ENCODE results near the gene TKTL1.

DNA sequence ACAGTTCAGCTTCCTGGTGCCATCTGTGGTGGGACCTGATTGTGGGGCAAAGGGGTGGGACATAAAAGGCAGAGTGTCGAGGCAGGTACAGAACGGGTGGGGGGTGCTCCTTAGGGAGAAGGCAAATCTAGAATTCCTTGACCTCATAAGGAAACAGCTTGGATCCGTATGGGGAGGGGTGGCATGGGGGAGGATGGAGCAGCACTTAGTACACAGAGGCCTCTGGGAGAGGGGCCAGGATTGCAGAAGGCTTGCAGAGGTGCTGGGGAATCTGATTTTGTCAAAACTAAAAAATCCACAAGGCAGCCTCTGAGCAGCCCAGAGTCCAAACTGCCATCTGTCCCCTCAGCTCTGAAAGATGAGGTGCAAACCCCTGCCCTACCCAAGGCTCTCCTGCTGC is 81.2 kb downstream of the TKTL1 start:
- TF ChIP-seq, protein P1, sequence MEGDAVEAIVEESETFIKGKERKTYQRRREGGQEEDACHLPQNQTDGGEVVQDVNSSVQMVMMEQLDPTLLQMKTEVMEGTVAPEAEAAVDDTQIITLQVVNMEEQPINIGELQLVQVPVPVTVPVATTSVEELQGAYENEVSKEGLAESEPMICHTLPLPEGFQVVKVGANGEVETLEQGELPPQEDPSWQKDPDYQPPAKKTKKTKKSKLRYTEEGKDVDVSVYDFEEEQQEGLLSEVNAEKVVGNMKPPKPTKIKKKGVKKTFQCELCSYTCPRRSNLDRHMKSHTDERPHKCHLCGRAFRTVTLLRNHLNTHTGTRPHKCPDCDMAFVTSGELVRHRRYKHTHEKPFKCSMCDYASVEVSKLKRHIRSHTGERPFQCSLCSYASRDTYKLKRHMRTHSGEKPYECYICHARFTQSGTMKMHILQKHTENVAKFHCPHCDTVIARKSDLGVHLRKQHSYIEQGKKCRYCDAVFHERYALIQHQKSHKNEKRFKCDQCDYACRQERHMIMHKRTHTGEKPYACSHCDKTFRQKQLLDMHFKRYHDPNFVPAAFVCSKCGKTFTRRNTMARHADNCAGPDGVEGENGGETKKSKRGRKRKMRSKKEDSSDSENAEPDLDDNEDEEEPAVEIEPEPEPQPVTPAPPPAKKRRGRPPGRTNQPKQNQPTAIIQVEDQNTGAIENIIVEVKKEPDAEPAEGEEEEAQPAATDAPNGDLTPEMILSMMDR (conservative IDR thresholded peaks at IDR 0.05; ENCODE audit: low read depth, low read length) = no peak
- TF ChIP-seq EZH2 (IDR thresholded peaks at IDR 0.05; ENCODE audit: borderline replicate concordance, low read depth, low read length, poor library complexity, severe bottlenecking) = no peak

Measured in A673 (cell line).